Vagina (tissue), 2 donors: Measurements from ENCODE around the gene SMIM43.

Source experiments
- CTCF ChIP-seq, 3 experiments: fragments of 450-650 bp in 2 of 3; fragments of 200-600 bp in 1 of 3; sonication (generic) in 1 of 3; IDR thresholded peaks; one replicate each; pipeline ENCODE4 v1.5.1; 2017 to 2019; ENCODE audit warnings: antibody characterized with exemption in 3 of 3, mild to moderate bottlenecking in 2 of 3, moderate library complexity in 2 of 3
- POLR2AphosphoS5 ChIP-seq, 2 donors: sonication (generic); formaldehyde crosslinking; IDR thresholded peaks; one replicate each; pipeline ENCODE4 v1.9.0; 2017; ENCODE audit warnings: antibody characterized with exemption in 2 of 2, mild to moderate bottlenecking in 2 of 2, low read depth in 1 of 2; ENCODE audit not compliant: insufficient read depth in 1 of 2

GRCh38 chr4:121784401-121784800 is 19.4 kb upstream of the SMIM43 start:
- TF ChIP-seq POLR2AphosphoS5 (IDR thresholded peaks at IDR 0.05; ENCODE audit: insufficient read depth in 1 of 2, low read depth in 1 of 2) = no peak
- no peak for TF ChIP-seq CTCF (IDR thresholded peaks at IDR 0.05)
